HG03066 (cell line): ENCODE results near the gene PGLYRP1.

ENCODE experiments used
- ATAC-seq: cut with Tn5 transposase; IDR thresholded peaks from one replicate; pipeline ENCODE4 v1.9.1; 2021; ENCODE audit warnings: low read depth; ENCODE audit not compliant: unreplicated experiment

The PGLYRP1 gene

DNA sequence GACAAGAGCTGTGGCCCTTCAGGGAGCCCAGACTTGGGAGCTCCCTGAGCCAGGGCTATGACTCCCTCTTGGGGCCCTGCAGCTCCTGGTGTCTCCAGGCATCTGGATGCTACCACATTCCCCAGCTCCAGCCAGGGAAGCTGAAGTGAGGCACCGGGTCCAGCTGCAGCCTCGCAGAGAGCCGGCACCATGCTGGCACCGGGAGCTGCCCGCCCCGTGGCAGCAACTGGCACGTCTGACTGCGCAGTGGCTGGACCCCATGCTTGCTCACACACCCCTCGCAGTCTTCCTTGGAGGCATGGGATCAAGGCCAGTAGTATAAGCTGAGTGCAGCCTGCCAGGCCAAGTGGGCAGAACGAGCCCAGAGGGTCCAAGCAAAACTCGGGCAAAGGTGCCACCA, 10.5 kb upstream of the PGLYRP1 start:
- ATAC-seq: no peak

DNA sequence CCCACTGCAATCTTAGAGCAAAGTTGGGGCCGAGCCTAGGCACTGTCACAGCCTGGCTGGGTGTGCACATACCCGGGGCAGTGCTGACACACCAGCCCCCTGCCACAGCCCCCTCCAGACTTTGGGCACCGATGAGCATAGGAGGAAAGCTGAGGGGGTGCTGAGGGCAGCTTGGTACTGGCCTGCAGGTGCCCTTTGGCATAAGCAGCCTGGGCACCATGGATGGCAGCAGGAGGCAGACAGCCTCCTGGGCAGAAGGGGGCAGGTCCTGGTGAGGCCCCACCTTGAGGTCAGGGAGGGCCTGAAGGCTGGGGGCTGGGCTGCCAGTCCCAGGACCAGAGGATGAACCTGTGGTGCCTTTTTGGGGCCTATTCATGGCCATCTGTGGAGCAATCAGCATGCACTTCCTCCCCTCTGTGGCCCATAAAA, 9.8 kb upstream of the PGLYRP1 start:
- no peak for ATAC-seq

DNA sequence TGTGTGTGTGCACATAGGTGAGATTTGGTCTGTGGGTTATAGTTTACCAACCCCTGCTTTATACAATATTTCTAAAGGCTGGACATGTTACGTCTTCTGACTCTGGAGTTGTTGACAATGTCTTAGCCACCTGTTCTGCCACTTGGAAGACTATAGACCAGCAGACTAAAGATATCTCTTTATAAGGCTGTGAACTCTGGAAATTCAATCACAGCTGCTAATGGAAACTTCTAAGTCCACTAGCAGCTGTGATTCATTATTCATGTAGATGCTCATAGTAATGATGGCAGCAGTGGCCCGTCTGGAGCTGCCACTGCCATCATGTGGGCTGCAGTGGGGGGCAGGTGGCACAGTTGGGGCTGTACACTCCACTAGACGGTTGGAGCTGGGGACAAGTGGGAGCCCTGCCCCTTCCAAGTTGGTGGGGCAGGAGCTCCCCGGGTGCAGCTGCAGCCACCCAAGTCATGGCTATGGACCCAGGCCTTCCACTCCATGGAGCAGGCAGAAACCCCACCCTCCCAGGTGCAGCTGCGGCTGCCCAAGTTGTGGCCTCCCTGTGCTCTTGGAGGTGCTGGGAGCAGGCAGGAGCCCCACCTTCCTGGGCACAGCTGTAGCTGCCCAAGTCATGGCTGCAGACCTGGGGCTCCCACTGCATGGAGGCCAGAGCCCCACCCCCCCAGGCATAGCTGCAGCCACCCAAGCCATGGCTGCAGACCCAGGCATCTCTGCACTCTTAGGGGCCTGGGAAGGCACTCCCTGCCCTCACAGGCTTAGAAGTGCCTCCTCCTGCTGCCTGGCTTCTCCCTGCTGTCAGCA, 9.1 kb upstream of the PGLYRP1 start:
- ATAC-seq: no peak

DNA sequence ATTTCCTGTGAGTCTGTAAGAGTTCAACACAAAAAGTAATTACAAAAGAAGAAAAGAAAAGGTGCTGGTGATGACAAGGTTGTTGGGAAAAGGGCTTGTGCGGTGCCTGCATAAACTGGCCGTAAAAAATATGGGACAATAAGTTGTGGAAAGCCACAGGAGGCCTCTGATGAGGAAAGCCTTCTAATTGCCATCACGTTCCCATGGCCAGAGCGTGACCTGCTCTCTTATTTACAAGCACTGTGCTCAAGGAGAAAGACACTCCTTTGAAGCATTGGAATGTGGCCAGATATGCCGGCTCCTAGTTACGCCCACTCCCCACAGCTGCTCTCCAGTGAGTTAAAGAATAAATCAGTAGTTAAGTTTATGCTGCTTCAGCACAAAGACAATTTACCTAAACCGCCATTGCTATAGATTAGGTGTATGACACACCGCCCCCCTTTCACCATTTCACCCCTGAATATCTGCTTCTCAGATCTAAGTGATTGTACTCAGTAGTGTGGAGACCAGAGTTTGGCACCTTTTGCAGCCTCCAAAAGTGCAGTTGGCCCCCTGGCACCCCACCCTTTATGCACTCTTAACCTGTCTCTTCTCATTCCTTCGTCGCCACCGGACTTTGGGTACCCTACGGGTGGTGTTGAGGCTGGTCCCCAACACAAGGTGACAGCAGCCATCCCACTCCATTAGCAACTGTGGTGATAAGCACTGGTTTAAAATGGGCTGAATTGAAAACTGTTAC, 8.1 kb upstream of the PGLYRP1 start:
- no peak for ATAC-seq

DNA sequence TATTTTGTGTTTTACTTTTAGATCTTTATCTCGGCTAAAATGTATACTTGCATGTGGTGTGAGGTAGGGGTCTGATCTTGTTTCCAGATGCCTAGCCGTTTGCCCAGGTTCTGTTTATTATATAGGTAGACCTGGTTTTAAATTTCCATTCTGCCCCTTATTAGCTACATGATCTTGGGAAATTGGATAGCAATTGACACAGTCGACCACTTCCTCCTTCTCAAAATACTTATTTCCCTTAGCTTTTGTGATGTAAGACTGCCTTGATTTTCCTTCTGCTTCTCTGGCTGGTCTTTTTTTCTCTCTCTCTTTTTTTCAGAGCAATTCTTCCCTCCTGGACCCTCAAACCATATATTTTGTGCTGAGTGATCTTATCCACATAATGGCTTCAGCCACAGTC, 3.0 kb upstream of the PGLYRP1 start:
- no peak for ATAC-seq

DNA sequence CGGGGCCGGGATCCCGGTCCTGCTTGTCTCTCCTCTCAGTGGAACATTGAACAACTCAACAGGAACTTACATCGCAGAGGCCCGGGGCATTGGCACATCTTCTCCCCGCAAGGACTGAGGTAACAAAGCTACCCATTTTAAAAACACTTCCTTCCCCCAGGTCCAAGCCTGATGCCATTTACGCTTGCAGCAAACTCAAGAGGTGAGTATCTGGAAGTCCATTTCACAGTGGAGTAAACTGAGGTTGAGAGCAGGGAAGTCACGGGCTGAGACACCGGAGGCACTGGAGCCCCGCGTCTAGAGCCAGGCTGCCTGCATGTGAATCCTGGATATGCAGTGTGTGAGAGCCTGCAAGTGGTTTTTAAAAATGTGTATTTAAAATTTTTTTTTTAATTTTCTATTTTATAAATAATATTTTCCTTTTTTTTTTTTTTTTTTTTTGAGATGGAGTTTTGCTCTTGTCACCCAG, 492 bp upstream of the PGLYRP1 start:
- no peak for ATAC-seq

DNA sequence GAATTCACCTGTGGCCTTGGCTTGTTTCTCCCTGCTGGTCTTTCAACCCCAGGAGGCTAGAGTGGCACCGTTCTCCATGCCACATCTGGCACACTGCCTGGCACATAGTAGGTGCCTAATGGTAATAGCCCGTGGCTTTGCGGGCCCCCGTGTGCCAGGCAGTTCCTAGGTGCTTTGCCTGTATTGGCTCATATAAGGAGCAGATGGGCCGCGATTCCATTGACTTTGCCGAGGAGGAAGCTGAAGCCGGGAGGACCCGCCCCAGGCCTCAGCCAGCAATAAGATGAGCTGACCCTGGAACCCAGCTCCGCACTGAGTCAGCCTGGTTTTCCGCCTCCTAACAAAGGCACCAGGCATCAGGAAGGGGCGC, 807 bp downstream of the PGLYRP1 start:
- ATAC-seq: no peak

DNA sequence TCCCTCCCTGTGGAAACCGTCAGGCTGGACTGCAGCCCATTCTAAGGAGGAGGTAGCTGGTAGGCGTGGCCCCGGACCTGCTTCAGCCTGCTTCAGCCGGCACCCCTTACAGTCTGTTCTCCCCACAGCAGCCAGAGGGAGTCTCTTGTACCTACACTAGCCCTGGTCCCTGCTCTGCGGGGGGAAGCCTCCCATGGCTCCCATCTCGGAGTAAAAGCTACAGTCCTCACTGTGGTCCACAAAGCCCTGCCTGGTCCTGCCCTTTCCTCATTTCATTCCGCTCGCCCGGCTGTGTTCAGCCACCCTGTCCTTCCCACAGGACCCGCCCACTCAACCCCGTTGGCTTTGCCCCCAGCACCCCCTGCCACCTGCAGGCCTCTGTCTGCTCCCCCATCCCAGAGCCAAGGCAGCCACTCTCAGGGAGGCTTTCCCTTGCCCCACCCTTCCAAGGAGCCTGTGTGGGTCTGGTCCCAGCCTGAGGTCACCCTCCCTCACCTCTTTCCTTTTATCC, 1.3 kb downstream of the PGLYRP1 start:
- ATAC-seq: no peak

DNA sequence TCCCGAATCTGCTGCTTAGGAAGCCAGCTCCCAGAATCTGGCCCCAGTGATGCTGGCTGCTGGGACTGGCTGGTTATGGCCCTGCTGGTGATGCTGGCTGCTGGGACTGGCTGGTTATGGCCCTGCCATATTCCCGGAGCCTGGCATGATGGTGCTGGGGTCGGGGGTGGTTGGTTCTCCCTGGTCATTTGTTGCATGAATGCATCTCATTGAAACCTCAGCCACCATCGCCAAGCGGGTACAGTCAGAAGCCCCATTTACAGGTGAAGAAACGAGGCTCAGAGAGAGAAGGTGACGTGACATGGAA, 2.1 kb downstream of the PGLYRP1 start:
- ATAC-seq: no peak

DNA sequence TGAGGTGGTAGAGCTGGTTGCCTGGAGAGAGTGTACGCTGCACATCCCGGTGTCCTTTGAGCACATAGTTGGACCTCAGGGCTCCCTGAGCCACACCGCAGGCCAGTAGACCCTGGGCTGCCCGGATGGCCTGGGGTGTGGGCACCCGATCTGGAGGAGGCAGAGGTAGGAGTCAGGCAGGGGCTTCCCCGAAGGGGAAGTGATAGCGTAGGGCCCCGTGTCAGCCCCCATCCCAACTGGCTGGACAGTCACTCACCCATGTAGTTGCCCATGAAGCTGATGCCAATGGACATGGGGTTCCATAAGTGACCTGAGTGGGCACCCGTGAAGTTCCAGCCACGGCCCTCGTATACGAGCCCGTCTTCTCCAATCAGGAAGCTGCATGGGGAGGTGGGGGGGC, 3.6 kb downstream of the PGLYRP1 start:
- no peak for ATAC-seq

DNA sequence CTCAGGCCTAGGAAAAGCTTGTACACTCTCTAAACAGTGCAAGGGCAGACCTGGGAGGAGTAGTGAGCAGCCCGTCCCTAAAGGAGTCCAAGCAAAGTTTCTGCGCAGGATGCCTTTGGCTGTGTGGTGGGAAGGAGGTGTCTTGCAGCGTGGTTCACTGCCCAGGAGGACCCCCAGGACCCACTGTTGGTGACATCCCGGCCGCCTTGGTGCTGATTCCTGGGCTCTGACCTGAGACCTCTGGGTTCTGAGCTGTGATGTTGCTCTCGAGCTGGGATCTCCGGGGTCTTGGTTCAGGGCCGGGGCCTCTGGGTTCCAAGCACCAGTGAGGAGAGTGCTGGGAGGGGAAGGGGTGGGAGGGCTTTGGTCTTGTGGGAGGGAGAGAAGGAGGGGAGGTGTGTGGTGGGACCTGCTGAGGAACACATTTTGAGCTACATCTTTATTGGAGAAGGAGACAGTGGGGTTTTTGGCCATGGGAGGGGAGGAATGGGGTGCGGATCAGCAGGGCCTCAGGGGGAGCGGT, 4.1 kb downstream of the PGLYRP1 start:
- no peak for ATAC-seq

DNA sequence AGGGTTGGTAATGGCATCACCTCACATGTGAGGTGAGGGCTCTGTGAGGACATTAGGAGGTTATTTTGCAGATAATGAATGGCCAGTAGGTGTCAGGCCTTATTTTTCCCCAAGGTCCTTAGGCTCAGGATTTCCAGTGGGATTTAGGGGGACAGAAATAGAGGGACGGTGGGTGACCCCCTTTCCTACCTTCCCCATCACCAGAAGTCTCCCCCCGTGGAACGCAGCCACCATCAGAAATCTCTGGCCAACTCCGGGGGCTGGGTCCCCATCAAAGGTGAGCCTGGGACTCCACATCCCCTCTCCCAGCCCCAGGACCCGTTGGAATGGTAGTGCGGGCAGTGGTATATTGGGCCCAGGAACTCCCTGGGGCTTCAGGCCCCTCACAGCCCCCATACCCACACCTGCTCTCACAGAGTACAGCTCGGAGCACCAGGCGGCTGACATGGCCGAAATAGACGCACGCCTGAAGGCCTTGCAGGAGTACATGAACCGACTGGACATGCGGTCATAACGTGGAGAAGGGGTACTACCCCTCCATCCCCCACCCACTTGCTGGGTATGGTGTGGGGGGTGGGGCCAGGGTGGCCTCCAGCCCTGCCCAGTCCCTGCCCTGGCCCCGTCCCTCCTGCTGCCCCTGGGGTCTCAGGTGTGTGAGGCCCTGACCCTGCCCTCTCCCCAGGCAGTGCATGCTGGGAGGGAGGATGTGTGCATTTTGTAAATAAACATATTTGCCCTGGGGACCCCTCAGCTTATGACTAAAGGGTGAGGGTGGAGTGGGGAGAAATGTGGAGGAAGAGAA, 4.8 kb downstream of the PGLYRP1 start:
- no peak for ATAC-seq

DNA sequence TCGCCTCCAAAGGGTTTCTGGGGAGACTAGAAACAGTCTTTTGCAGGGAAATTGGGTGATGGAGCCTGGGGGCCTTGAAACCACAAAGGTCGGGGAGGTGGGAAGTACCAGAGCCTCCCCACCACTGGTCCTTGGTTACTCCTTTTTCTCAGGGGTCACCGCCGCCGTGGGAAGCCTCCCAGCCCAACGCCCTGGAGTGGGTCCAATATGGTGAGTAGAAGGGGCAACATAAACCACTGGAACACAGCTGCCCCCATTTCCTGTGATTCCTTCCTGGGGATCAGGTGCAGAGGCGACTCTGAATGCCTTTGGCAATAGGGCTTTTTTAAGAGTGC, 5.8 kb downstream of the PGLYRP1 start:
- ATAC-seq: no peak

DNA sequence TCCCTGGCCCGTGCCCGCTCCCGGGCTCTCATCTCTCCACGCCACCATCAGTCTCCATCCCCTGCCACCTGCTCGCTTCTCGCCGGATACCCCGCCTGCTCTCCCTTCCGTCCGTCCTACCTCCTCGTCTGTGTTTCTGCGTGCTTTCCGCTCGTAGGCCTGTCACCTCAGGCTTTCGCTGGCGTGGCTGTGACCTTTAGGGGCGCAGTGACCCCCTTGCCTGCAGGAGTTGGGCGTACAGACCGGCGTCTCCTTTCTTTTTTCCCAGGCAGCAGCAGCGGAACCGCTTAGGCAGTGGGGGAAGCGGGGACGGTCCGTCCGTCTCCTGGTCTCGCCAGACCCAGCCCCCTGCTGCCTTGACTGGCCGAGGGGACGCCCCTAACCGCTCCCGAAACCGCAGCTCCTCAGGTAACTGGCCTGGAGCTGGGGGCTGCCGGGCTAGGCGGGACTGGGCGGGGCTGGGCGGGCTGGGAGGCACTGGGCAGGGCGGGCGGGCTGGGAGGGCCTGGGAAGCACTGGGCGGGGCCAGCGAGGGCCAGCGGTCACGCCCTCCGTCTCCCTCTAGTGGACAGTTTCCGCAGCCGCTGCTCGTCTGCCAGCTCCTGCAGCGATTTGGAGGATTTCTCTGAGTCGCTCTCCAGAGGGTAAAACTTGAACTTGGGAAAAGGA, 6.3 kb downstream of the PGLYRP1 start:
- ATAC-seq: peak; percentile 64

DNA sequence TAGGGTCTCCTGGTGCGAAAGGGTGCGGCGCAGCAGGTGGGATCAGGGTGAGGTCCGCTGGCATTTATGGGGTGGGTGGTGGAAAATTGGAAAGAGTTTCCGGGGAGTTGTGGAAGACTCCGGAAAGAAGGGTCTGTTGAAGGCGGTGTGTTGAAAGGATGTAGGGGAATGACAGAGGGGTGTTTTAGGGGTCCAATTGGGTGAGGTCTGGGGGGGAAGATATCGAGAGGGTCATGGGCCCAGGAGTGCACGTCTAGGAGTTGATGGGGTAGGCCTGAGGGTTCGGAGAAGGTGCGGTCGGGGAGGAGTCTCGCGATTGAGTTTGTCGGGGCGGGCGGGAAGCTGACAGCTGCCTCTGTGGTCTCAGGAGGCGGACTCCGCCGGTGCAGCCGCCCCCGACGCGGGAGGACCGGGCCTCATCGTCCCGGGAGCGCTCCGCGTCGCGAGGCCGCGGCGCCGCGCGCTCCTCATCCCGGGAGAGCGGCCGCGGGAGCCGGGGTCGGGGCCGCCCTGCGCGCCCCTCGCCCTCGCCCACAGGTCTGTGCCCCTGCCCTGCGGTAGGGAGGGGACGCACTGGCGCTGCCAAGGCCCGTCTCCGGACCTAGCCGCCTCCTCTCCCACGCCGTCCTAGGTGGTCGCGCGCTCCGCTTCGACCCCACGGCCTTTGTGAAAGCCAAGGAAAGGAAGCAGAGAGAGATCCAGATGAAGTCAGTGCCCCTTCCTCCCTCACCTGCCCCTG, 7.0 kb downstream of the PGLYRP1 start:
- no peak for ATAC-seq

DNA sequence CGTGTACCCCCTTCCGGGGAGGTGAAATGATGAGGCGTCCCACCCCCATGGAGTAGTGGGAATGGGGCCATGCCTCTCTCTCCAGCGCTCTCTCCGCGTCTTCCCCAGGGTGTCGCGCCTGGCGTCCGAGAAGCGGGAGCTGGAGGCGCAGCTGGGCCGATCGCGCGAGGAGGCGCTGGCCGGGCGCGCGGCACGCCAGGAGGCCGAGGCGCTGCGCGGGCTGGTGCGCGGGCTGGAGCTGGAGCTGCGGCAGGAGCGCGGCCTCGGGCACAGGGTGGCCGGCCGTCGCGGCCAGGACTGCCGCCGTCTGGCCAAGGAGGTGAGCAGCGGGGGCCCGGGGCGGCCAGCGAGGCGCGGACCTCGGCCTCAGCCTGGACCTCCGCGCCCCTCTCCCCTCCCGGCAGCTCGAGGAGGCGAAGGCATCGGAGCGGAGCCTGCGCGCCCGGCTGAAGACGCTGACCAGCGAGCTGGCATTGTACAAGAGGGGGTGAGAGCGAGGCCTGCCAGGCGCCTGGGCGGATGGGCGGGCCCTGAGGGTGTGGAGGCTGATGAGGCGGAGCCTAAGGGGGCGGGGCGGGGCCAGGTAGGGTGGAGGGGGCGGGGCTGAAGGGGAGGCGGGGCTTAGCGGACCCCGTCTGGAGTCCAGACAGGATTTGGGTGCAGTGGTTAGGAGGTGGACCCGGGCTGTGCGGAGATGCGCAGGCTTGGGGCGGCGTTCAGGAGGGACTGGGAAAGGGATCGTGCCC, 7.7 kb downstream of the PGLYRP1 start:
- ATAC-seq: no peak

DNA sequence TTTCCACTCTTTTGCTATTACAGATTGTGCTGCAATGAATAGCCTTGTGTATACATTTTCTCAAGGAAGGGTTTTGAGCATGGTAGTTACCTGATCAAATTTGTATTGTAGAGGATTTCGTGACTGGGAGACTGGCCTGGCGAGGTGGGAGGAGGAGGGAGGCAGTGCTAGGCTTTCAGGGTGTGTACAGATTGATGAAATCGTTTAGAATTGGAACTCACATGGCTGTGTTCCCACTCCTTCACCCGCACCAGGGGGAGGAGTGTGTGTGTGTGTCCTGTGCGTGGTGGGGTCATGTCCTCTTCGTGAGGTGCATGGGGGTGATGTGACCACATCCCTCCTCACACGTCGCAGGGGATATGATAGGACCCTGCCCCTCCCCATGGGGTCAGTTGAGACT, 8.3 kb downstream of the PGLYRP1 start:
- ATAC-seq: no peak

DNA sequence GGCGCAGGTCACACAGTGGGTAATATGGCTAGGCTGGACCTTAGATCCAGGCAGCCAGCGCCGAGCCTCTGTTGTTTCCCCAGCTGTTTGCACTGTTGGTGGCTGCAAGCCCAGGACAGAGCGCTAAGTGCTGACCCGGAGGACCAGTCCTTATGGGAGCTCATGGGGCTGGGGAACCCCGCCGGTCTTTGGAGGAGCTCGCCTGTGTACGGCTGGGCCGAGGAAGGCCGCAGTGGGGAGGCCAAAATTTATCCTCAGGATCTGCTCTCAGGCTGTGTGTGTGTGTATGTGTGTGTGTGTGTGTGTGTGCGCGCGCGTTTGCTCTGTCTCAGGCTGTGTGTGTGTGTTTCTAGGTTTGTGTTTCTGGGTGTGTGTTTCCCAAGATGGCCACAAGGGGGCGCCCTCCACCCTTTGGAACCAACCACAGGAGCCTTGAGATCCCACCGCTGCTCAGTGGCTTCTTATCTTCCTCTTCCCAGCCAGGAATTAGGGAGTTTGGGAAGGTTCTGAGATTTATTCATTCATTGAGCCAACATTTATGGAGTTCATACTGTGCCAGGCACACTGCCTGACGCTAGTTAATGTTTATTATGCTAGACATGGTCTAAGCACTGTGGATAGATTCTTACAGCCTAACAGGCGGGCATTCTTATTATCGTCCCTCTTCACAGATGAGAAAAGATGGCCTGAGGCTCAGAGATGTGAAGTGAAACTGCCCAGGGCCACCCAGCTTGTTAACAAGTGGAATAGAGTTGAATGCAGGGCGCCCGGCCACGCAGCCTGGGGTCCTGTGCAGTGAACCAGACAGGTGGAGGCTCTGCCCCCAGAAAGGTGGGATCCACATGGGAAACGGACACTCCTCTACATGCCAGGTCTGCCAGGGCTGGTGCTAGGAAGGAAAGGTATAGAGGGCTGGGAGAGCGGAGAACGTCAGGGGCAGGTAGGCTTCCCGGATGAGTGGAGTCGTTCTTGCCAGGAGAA, 13.0 kb downstream of the PGLYRP1 start:
- no peak for ATAC-seq
